PFSK-1 (cell line): ENCODE measurements around the gene GSN.

Experiments used
- FOXP2 ChIP-seq: optimal IDR thresholded peaks from 2 replicates; pipeline ENCODE3; 2011; ENCODE audit warnings: borderline replicate concordance, control low read depth, inconsistent platforms; ENCODE audit not compliant: insufficient read depth; ENCODE audit errors: extremely low read length, extremely low read depth
- POLR2AphosphoS5 ChIP-seq: IDR thresholded peaks from 2 replicates; pipeline ENCODE4 v1.6.1; 2012; ENCODE audit warnings: low read depth, mild to moderate bottlenecking, control low read depth, low read length, moderate library complexity
- SIN3A ChIP-seq: IDR thresholded peaks from 2 replicates; pipeline ENCODE4 v1.6.1; 2012; ENCODE audit warnings: mild to moderate bottlenecking, low read length, moderate library complexity, borderline replicate concordance; ENCODE audit not compliant: insufficient read depth
- TAF1 ChIP-seq: IDR thresholded peaks from 2 replicates; pipeline ENCODE4 v1.6.1; 2012; ENCODE audit warnings: low read length, control low read depth, borderline replicate concordance; ENCODE audit not compliant: insufficient read depth
- TF ChIP-seq, protein P1 (sequence below), 2 experiments: IDR thresholded peaks; 2 replicates each; pipeline versions ENCODE4 v1.6.1 to v1.8.0; 2011 to 2012; ENCODE audit warnings: low read depth in 2 of 2, low read length in 2 of 2, control low read depth in 1 of 2, inconsistent platforms in 1 of 2, mild to moderate bottlenecking in 1 of 2, moderate library complexity in 1 of 2; ENCODE audit not compliant: insufficient read depth in 1 of 2

GSN gene

GRCh38 chr9:121302341-121302740 lies 34.4 kb downstream of the GSN start:
- TF ChIP-seq SIN3A (no peak), TAF1 (no peak), FOXP2 (no peak), POLR2AphosphoS5 (no peak)
- TF ChIP-seq, protein P1, sequence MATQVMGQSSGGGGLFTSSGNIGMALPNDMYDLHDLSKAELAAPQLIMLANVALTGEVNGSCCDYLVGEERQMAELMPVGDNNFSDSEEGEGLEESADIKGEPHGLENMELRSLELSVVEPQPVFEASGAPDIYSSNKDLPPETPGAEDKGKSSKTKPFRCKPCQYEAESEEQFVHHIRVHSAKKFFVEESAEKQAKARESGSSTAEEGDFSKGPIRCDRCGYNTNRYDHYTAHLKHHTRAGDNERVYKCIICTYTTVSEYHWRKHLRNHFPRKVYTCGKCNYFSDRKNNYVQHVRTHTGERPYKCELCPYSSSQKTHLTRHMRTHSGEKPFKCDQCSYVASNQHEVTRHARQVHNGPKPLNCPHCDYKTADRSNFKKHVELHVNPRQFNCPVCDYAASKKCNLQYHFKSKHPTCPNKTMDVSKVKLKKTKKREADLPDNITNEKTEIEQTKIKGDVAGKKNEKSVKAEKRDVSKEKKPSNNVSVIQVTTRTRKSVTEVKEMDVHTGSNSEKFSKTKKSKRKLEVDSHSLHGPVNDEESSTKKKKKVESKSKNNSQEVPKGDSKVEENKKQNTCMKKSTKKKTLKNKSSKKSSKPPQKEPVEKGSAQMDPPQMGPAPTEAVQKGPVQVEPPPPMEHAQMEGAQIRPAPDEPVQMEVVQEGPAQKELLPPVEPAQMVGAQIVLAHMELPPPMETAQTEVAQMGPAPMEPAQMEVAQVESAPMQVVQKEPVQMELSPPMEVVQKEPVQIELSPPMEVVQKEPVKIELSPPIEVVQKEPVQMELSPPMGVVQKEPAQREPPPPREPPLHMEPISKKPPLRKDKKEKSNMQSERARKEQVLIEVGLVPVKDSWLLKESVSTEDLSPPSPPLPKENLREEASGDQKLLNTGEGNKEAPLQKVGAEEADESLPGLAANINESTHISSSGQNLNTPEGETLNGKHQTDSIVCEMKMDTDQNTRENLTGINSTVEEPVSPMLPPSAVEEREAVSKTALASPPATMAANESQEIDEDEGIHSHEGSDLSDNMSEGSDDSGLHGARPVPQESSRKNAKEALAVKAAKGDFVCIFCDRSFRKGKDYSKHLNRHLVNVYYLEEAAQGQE (IDR thresholded peaks at IDR 0.05; ENCODE audit: insufficient read depth in 1 of 2, low read depth in 2 of 2, low read length in 2 of 2) = no peak

GRCh38 chr9:121302786-121303185 lies 34.8 kb downstream of the GSN start:
- TF ChIP-seq SIN3A (no peak), FOXP2 (no peak), POLR2AphosphoS5 (no peak), TAF1 (no peak)
- TF ChIP-seq, protein P1 (IDR thresholded peaks at IDR 0.05; ENCODE audit: insufficient read depth in 1 of 2, low read depth in 2 of 2, low read length in 2 of 2) = no peak

DNA sequence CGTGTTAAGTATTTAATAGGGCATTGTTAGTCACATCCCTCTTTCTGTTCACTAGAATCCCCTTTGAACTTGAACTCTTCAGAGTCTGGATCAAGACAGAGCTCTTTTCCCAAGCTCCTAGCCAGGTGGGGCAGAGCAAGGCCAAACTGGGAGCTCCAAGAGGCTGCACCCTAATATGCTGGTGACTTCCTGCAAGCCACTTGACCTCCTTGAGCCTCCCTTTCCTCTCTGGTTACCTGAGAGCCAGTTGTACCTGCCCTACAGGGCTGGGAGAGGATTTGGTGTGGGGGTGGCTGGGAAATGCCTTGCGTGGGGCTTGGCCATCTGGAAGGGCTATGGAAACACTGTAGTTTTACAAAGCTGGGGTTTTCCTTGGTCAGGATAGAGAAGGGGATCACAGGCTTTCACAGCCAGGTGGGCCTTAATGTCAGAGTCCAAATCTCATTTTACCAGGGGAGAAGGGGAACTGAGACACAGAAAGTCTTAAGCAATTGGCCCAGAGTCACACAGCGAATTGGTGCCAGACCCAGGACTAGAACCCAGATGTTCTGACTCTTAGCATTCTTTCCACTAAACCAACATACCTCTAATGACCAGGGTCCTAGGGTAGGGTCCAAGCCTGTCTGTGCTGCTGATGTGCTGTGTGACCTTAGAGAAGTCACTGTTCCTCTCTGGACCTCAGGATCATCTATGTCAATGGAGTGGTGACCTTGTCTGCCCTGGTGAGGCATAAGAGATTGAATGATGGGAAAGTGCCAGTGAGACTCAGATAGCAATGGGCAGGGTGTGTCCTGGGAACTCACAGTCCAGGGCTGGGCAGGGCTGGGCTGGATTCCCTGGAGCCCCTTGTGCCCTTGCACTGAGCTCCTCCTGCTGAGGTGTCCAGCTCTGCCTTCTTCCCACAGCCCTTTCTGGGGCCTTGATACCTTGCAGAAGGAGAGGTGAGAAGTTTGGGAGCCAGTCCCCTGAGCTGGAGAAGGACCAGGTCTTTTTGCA lies 35.8 kb downstream of the GSN start:
- TF ChIP-seq TAF1 (no peak), FOXP2 (no peak), POLR2AphosphoS5 (no peak), SIN3A (no peak)
- TF ChIP-seq, protein P1 (IDR thresholded peaks at IDR 0.05; ENCODE audit: insufficient read depth in 1 of 2, low read depth in 2 of 2, low read length in 2 of 2) = no peak

GRCh38 chr9:121304707-121305106 lies 36.7 kb downstream of the GSN start:
- TF ChIP-seq FOXP2 (no peak), SIN3A (no peak), POLR2AphosphoS5 (no peak), TAF1 (no peak)
- TF ChIP-seq, protein P1 (IDR thresholded peaks at IDR 0.05; ENCODE audit: insufficient read depth in 1 of 2, low read depth in 2 of 2, low read length in 2 of 2) = no peak
